Measurements from ENCODE around the gene INPP5A.

INPP5A gene

DNA sequence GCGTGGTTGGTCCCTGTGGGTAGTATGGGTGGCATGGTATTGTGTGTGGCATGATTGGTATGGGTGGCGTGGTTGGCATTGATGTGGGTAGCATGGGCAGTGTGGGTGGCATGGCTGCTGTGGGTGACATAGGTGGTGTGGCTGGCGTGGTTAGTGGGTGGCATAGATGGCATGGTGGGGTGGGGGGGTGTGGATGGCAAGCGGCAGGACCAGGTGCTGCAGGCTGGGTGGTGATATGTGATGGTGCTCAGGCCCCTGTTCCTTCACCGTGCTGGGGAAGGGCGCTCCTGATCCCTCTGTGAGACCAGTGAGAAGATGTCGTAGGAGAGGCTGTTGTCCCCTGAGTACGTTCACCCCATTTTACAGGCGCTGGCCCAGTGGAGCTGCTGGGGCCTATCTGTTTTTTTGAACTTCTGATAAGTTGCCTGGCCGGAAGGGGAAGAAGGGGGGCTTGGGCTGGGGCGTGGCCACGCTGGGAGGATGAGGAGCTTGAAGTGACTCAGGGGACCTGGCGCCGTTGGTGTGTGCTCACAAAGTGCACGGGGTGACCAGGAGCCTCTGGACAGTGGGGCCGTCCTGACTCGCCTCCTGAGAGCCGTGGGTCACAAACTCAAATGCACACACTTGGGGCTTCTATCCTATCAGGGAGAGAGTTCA, 17.5 kb downstream of the INPP5A start:
- TF ChIP-seq CREB1 (IDR thresholded peaks at IDR 0.05; ENCODE audit: low read depth), result no peak

DNA sequence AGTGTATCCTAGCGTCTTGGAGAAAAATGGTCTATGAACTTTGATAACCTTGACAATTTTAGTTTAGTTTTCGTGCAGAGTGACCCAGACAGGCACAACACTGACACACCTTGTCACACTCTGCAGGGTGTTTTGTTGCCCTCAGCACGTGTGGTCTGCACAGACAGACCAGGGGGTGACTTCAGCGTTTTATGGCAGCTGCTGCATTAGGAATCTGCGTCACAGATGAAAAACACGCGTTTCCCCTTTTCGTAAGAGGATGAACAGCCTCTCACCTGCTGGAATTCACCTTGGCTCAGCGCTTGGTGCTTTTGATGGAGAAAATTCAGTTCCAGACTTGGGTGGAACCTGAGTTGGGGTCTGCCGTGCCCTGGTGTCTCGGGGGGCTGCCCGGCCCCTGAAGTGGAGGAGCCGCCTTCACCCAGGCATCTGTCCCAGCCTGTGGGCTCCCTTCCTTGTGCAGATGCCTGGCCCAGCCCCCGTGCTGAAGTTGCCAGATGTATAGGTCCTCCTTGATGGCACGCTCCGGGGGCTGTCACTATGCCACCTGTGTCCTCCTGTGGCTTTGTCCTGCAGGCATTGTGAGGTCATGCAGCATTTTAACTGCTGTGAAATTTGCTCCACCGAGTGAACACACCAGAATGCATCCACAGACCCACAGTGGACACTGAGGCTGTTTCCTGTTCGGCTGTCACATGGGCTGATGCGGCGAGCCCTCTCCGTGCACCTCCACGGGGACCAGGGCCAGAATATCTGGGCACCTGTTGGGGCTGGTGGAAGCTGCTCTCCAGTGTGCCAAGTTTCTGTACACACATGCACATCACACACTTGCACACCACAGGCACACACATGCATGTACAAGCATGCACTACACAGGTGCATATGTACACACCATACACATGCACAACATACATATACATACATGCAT, 18.3 kb downstream of the INPP5A start:
- no peak for TF ChIP-seq FOXM1 (IDR thresholded peaks at IDR 0.05; ENCODE audit: borderline replicate concordance, low read depth)
- no peak for TF ChIP-seq NFIC (IDR thresholded peaks at IDR 0.05)
- no peak for TF ChIP-seq EP300 (IDR thresholded peaks at IDR 0.05; ENCODE audit: borderline replicate concordance)
- no peak for TF ChIP-seq ZBTB7A (IDR thresholded peaks at IDR 0.05; ENCODE audit: low read depth)
- TF ChIP-seq RAD21 (IDR thresholded peaks at IDR 0.05; ENCODE audit: low read depth), result no peak
- TF ChIP-seq CEBPB (IDR thresholded peaks at IDR 0.05), result no peak
- no peak for TF ChIP-seq TCF12 (IDR thresholded peaks at IDR 0.05; ENCODE audit: low read depth)
- TF ChIP-seq, protein P1, sequence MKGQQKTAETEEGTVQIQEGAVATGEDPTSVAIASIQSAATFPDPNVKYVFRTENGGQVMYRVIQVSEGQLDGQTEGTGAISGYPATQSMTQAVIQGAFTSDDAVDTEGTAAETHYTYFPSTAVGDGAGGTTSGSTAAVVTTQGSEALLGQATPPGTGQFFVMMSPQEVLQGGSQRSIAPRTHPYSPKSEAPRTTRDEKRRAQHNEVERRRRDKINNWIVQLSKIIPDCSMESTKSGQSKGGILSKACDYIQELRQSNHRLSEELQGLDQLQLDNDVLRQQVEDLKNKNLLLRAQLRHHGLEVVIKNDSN (IDR thresholded peaks at IDR 0.05), result no peak
- TF ChIP-seq TAF1 (IDR thresholded peaks at IDR 0.05; ENCODE audit: low read depth), result no peak
- TF ChIP-seq YY1 (IDR thresholded peaks at IDR 0.05; ENCODE audit: low read depth), result no peak
- TF ChIP-seq, protein P2, sequence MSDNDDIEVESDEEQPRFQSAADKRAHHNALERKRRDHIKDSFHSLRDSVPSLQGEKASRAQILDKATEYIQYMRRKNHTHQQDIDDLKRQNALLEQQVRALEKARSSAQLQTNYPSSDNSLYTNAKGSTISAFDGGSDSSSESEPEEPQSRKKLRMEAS (IDR thresholded peaks at IDR 0.05), result no peak
- TF ChIP-seq CREB1 (IDR thresholded peaks at IDR 0.05; ENCODE audit: low read depth), result no peak
- no peak for TF ChIP-seq TEAD4 (IDR thresholded peaks at IDR 0.05)
- TF ChIP-seq EGR1 (IDR thresholded peaks at IDR 0.05), result no peak
- TF ChIP-seq, protein P3, sequence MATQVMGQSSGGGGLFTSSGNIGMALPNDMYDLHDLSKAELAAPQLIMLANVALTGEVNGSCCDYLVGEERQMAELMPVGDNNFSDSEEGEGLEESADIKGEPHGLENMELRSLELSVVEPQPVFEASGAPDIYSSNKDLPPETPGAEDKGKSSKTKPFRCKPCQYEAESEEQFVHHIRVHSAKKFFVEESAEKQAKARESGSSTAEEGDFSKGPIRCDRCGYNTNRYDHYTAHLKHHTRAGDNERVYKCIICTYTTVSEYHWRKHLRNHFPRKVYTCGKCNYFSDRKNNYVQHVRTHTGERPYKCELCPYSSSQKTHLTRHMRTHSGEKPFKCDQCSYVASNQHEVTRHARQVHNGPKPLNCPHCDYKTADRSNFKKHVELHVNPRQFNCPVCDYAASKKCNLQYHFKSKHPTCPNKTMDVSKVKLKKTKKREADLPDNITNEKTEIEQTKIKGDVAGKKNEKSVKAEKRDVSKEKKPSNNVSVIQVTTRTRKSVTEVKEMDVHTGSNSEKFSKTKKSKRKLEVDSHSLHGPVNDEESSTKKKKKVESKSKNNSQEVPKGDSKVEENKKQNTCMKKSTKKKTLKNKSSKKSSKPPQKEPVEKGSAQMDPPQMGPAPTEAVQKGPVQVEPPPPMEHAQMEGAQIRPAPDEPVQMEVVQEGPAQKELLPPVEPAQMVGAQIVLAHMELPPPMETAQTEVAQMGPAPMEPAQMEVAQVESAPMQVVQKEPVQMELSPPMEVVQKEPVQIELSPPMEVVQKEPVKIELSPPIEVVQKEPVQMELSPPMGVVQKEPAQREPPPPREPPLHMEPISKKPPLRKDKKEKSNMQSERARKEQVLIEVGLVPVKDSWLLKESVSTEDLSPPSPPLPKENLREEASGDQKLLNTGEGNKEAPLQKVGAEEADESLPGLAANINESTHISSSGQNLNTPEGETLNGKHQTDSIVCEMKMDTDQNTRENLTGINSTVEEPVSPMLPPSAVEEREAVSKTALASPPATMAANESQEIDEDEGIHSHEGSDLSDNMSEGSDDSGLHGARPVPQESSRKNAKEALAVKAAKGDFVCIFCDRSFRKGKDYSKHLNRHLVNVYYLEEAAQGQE (IDR thresholded peaks at IDR 0.05; ENCODE audit: low read depth), result no peak

DNA sequence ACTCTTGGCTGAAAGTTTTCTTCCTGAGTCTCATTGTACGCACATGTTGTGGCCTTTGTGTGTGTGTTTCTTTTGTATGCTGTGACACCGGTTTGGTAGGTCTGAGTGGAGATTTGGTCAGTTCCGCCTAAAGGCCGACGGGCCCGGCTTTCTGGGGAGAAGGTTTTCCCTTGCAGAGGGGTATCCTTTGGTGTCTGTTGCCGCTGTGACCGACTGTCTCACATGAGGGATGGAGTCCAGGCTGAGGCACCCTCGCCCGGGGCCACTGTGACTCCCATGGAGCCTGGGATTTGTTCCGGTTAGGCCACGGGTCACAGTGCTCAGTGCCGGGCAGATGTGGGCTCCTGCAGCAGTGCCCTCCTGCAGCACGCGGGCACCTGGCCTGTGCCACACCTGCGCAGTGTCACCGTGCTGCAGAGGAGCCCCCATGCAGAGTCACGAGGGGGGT, 19.4 kb downstream of the INPP5A start:
- no peak for TF ChIP-seq RAD21 (IDR thresholded peaks at IDR 0.05; ENCODE audit: low read depth)
- no peak for TF ChIP-seq TCF12 (IDR thresholded peaks at IDR 0.05; ENCODE audit: low read depth)
- TF ChIP-seq EGR1 (IDR thresholded peaks at IDR 0.05), result no peak
- no peak for TF ChIP-seq FOXM1 (IDR thresholded peaks at IDR 0.05; ENCODE audit: borderline replicate concordance, low read depth)
- no peak for TF ChIP-seq CEBPB (IDR thresholded peaks at IDR 0.05)

DNA sequence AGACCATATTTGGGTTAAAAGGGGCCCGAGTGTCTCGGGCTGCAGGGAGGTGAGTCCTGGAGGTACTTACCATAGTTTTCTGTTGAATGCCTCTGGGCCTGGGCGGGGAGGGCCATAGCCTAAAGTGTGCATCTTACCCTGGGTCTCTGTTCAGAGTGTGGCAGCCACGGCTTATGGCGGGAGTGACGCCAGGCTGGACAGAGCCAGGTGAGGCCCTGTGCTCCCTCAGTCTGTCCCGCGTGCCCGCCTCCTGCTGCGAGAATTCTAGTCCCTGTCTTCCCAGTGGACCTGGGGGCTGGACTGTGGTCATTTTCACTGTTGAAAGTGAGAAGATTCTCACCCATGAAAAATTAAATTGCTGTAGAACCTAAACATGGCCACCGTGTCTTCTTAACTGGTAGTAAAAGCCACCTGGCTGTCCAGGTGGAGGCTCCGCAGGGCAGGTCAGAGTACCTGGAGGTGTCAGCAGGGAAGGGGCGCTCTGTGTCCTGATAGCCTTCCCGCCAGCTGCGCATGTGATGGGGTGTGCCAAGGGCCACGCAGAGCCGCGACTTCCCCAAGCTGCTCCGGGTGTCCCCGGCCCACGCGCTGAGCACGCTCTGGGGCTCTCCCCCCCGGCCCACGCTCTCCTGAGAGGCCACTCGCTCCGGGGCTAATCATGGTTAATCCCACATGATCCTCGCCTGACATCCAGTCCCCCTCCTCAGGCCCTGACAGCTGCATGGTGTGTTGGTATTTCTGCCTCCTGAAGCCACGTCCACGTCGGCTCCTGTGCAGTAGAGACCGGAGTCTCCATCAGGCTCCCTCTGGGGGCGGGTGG, 20.3 kb downstream of the INPP5A start:
- no peak for TF ChIP-seq EP300 (IDR thresholded peaks at IDR 0.05; ENCODE audit: borderline replicate concordance)
- TF ChIP-seq YY1 (IDR thresholded peaks at IDR 0.05; ENCODE audit: low read depth), result no peak
- TF ChIP-seq NFIC (IDR thresholded peaks at IDR 0.05), result no peak
- no peak for TF ChIP-seq TCF12 (IDR thresholded peaks at IDR 0.05; ENCODE audit: low read depth)
- no peak for TF ChIP-seq ZBTB7A (IDR thresholded peaks at IDR 0.05; ENCODE audit: low read depth)
- TF ChIP-seq RAD21 (IDR thresholded peaks at IDR 0.05; ENCODE audit: low read depth), result no peak
- TF ChIP-seq, protein P2 (IDR thresholded peaks at IDR 0.05), result no peak
- no peak for TF ChIP-seq TAF1 (IDR thresholded peaks at IDR 0.05; ENCODE audit: low read depth)
- TF ChIP-seq TEAD4 (IDR thresholded peaks at IDR 0.05), result no peak

DNA sequence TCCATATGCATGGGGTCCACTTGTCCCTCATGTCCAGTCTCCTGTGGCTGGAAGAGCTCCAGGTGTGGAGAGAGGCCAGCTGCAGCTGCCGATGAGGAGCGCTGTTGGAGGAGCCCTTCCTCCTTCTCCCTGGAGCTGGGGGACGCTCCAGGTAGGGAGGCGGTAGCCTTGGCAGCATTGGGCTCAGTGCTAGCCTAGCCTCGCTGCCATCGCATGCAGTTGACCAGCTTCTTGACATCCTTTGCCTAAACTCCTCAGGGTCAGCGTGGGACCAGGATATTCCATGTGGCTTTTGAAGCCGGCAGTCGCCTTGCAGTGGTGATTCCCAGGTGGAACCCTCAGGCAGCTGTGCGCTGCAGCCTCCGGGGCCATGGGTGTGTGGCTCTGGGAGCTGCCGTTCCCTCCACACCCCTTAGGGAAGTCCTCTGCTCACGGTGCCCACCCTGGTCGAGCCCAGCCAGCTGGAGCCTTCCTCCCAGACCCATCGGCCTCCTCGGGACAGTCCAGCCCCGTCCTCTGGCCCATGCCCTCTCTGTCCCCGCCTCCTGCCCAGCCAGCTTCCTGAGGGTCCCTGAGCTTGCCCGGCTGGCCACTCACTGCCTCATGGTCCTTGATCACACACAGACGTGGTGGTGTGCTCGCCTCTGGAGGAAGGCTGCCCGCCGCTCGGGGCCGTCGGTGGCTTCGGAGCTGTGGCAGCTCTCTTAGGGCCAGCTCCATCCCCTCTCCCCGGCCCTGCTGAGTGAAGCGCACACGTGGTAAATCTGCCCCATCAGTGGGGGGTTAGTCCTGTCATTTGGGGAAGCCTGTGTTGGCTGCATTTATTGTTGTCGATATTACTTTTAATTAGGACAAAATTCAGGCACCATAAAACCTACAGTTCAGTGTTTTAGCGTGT, 21.2 kb downstream of the INPP5A start:
- TF ChIP-seq EP300 (IDR thresholded peaks at IDR 0.05; ENCODE audit: borderline replicate concordance) (no peak), TAF1 (IDR thresholded peaks at IDR 0.05; ENCODE audit: low read depth) (no peak), TEAD4 (IDR thresholded peaks at IDR 0.05) (no peak), YY1 (IDR thresholded peaks at IDR 0.05; ENCODE audit: low read depth) (no peak), RAD21 (IDR thresholded peaks at IDR 0.05; ENCODE audit: low read depth) (no peak), NFIC (IDR thresholded peaks at IDR 0.05) (no peak), TCF12 (IDR thresholded peaks at IDR 0.05; ENCODE audit: low read depth) (no peak), CEBPB (IDR thresholded peaks at IDR 0.05) (no peak), EGR1 (IDR thresholded peaks at IDR 0.05) (no peak), FOXM1 (IDR thresholded peaks at IDR 0.05; ENCODE audit: borderline replicate concordance, low read depth) (no peak), ZBTB7A (IDR thresholded peaks at IDR 0.05; ENCODE audit: low read depth) (no peak)
- TF ChIP-seq, protein P1 (IDR thresholded peaks at IDR 0.05), result no peak
- TF ChIP-seq, protein P2 (IDR thresholded peaks at IDR 0.05), result no peak
